ENCODE results near the gene TSPAN17.

Gene TSPAN17

DNA sequence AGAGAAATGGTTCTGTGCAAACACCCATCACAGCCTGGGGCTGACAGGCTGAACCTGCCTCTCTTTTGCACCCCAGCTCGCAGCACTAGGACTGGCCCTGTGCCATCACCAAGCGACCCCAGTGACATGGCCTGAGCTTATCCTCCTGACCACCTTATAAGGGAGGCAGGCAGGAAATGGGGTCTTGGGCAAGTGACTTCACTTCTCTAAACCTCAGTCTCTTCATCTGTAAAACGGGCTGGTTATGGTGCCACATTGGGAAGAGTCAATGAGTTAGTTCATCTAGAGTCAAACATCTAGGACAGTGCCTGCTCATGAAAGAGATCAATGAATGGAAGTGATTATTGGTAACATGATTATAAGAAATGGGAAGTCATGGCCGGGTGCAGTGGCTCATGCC is 23.1 kb upstream of the TSPAN17 start:
- no peak for DNase-seq

DNA sequence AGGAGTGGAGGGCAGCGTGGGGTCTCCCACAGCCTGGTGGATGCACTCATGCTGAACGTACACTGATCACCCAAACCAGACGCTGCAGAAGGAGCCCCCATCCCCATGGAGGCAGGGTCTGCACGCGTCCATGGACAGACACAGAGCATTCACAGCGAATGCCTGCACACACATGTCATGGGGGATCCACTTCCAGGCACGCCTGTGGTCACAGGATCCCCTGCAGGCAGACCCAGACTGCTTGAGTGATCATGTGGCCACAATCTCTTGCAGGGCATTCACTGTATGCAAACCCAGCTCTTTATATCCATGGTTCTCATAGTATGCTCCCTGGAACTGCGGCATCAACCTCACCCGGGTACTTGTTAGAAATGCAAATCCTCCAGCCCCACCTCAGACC is 22.3 kb upstream of the TSPAN17 start:
- no peak for DNase-seq

DNA sequence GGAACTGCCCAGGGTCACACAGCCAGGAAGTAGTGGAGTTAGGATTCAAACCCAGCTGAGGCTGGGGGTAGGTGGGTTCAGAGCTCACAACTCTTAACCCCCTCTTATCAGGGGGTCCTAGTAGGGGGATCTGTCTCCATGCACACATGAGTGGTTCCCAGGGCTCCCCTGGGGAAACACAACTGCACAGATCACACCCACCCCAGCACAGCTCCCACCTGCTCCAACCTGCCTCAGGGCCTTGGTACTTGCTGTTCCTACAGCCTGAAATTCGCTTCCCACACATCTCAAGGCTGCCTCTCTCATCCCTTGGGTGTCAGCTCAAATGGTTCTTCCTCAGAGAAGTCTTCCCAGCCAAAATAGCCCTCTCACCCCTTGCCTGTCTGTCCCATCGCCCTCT is 21.8 kb upstream of the TSPAN17 start:
- no peak for DNase-seq

DNA sequence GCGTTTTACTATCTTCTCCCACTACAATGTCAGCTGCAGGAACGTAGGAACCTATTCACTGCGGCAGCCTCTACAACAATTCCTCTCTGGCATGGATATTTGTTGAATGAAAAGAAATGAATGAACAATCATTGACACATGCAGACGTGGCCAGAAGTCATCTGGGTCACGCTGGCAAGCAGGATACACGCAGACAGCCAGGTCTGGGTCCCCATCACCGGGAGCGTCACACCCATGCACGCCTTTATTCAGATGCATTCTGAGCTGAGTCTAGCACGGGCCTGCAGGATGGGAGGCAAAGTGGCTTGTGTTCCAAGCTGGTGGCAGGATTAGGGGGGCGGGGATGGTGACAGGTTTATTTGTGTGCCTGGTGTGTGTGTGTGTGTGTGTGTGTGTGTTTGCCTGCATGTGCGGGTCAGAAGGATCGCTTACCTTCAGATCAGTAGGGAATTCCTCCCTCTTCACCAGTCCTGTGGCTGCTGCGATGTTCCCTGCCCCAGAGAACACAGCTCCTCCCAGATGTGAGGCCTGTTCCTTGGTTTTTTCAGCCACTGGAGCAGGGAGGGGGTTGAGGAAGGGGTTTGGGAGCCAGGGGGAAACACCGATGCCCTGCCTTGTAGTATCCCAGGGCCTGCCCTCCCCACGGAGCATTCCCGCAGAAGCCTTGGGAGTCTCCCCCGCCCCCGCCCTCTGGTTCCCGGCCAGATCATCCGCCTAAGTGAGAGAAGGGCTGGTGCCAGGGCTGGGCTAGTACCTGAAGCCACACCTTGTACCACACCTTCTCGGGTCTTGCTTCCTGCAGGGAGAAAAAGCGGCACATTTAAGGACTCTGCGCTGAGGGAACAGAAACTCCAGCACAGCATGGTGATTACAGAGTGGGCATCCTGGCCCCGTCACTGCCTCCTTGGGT is 21.1 kb upstream of the TSPAN17 start:
- no peak for DNase-seq

DNA sequence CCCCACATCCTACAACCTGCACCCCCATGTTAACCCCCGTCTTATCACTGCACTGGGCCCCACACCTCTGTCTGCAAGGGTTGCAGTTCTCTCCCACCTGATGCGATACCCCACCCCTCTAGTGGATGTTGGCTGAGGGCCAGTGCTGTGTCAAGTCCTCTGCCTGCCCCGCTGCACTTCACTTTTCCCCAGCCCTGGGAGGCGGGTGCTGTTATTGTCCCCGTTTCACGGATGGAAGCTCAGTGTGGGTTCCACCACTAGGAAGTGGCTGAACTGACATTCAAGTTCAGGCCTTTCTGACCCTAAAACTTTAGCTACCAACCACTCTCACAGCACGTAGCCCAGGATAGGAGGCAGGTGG is 20.4 kb upstream of the TSPAN17 start:
- no peak for DNase-seq

DNA sequence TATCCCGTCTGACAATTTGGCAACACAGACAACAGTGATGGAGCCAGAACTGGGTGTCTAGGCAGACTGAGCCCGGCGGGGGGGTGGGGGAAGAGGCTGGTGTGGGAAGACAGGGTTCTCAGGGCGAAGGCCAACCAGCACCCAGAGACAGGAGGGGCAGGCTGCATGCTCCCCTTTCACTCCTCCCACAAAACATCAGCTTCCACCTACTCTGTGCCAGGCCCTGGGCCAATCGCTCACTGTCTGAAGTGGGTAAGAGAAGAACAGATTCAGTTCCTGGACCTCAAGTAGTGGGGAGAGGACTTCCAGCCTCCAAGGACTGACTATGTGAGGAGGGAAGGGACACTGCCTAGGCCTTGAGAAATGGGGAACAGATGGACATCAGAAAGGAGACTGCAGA is 19.7 kb upstream of the TSPAN17 start:
- DNase-seq = no peak

DNA sequence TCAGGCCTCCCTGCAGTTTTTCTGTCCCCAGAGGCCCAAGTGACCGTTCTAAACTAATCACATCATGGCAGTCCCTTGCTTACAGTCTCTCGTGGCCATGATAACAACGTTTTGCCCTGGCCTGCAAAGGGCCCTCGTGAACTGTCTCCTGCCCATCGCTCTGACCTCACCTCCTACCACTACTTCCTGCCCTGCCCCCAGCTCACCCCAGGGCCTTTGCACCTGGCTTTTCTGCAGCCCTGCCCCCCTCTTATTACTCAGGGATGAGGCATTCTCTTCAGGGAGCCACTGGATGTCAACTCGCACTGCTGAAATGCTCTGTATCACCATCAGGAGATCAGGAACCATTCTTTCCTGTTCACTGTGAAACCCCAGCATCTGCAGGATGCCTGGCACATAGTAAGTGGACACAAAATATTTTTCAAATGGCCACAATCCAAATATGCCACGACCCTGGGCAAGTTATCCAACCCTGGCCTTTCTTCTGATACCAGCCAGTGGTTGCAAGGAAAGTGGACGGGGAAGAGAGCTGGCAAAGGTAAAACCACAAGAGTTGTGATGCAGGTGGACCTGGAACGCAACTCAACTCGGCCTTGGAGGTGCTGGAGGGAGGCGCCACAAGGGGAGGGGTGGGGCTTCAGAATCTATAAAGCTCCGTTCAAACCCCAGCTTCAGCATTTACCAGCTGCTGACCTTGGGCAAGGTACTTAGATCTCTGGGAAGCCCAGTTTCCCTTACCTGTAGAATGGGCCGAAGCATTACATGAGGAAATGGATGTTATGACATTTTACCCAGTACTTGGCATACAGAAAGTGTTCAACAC is 18.7 kb upstream of the TSPAN17 start:
- DNase-seq = no peak

DNA sequence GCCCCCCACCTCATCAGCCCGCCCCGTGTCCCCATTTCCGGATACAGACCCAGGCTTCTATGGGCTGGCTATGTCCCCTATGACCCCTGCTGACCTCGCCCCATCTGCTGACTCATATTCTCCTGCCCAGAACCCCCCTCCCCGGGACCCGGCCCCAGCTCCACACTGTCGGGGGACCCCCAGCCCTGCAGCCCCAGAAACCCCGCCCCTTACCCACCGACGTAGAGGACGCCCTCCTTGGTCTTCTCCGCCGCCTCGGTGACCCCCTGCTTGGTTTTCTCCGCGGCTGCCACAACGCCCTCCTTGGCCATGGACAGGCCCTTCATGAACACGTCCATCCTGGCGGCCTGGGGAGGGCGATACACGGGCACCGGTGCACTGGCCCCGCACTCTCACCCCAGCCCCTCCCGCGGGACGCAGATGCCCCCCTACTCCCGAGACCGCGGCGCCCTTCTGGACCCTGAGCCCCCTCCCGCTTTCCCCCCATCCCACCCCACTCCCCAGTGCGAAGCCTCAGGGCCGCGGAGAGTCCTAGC is 17.9 kb upstream of the TSPAN17 start:
- DNase-seq = no peak

DNA sequence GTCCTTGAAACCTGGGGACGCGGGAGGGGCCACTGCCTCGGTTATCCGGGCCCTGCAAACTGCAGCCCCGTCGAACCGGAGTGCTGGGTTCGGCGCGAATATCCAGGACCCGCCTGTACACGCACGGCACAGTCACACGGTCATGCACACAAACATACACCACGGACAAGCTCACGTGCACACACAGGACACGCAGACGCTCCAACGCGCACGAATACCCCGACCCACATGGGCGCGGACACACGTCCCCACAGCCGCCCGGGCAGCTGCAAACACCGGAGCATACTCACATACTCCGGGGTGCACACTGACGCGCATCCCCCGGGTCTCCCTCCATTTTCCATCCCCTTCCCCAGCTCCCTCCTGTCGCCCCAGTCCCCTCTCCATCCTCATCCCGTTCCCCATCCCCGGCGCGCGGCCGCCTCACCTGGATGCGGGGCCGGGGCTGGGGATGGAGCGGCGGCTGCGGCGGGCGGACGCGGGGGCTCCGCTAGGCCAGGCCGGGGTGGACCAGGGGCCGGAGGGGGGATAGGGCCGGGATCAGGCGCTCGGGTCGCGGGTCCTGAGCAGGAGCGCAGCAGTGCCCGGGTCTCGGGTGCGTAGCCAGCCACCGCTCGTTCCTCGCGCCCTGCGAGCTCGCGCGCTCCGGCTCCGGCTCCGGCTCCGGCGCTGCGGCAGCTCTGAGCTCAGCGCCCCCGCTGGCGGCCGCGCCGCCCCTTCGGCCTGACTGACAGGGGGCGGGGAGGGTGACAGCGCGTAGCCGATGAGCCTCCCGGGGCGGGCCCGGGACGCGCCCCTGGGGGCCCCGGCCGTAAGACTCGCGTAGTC is 17.2 kb upstream of the TSPAN17 start, which contains the start of the genes EIF4E1B and SNCB:
Gene EIF4E1B (plus strand): TSS at position 823 of the 828 bp plus-strand sequence. CDS start 12,113 bp downstream, outside the sequence.
Gene SNCB (minus strand): TSS at position 682 of the 828 bp plus-strand sequence. CDS start 880 bp downstream, outside the sequence.
- DNase-seq = no peak

DNA sequence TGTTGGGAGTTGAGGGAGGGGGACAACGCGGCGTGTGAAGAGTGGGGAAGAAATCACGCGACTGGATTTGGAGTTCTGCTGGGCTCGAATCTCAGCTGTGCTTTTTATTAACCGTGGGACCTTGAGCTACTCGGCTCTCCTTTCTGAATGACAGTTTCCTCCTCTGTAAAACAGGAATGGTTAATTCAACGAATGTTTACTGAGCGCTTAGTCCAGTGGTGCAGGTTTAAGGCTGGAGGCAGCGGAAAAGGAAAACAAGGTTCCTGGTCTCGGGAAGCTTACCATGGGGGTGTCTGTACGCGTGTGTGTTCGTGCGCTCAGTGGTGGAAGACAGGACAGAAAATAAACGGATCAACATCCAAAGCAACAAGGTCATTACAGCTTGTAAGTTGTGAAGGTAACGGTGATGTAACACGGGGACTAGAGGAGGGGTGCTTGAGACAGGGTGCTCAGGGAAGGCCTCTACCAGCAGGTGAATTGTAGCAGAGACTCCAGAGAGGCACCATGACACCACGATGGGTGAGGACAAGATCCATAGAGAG is 16.5 kb upstream of the TSPAN17 start:
- no peak for DNase-seq

DNA sequence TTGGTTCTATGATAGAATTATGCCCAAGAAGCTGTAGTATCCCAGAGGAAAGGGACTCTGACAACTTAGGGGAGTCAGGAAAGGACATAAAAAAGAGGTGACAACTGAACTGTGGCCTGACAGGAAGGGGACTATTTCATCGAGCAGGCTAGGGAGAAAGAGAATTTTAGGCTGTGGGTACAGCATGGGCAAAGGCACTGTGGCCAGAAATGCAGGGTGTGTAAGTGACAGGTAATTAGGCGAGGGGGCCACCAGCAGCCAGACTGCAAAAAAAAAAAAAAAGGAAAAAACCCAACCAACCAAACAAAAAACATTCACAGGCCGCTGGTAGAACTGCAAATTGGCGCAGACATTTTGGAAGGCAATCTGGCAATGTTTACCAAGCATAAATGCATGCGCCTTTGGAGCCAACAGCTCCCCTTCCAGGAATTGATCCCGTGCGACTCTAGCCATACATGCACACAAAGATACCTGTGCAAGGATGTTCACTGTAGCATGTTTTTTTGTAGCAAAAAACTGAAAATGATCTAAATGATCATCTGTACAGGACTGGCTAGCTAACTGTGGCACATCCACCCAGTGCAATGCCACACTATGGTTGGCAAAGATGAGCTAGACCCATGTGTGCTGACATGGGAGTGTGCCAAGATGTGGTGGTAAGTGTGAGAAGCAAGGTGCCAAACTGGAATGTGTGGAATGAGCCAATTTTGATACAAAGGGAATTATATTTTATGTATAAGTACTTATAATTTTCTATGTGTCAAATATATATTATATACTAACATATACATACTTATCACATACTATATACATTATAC is 15.7 kb upstream of the TSPAN17 start:
- no peak for DNase-seq

DNA sequence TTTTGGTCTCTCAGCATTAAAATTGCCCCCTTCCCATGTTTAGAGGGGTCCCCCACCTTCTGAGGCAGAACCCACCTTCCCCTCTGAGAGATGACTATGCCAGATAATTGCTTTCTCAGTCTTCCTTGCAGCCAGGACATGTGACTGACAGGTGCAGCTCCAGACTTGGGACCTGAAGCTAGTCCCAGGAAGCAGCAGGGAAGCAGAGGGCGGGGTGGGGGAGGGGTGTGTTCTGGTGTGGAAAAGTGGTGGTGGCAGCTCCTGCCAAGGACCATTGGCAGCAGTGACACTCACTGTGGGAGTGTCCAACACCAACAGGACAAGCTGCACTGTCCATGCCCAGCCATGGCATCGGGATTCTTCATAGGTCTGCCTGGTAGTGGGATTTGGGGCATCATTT is 14.5 kb upstream of the TSPAN17 start:
- no peak for DNase-seq

DNA sequence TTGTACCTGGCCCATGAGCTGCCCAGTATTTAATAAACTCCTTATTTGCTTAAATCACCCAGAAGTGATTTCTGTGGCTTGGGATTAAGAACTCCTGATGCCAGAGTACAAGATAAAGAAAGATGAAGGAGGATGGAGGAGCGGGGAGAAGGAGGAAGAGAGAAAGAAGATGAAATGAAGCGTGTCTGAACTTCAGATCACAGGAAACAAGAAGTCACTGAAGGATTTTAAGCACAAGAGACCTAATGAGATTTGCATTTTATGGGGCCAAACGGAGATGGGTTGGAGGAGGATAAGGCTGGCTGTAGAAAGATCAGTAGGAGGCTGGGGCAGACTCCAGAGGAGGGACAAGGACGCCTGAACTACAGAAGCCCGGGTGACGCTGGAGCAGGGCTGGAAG is 13.7 kb upstream of the TSPAN17 start:
- DNase-seq = no peak

DNA sequence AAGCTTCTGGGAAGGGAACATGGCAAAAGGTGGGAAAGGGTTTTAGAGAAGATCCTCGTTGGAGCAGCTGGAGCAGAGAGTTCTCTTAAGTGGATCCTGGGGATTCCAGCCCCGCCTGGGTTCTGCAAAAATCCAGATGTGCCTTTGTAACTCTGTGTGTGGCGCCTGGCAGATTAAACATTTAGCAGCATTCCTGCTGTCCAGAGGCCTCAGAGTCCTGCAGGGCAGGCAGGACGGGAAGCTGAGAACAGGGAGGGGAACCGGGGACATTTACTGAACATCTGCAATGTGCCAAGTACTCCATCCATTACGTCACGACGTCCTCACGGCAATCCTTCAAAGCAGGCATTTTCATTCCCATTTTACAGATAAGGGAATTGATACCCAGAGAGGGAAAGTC is 10.9 kb upstream of the TSPAN17 start:
- no peak for DNase-seq

DNA sequence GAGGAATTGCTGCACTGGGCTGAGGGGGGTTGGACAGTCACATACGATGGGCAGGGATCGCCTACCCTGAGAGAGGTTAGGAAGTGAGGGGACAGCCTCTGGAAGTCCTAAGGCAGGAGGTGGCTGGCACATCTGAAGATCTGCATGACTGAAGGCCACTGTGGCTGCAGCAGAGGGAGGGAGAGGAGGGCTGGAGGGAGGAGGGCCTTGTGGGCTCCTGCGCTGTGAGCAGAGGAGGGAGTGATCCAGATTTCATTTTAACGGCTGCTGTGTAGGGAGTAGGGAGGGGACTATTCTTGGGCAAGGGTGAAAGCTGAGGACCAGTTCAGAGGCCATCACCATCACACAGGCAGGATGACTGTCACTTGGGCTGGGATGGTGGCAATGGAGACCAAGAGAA is 9.7 kb upstream of the TSPAN17 start:
- no peak for DNase-seq

DNA sequence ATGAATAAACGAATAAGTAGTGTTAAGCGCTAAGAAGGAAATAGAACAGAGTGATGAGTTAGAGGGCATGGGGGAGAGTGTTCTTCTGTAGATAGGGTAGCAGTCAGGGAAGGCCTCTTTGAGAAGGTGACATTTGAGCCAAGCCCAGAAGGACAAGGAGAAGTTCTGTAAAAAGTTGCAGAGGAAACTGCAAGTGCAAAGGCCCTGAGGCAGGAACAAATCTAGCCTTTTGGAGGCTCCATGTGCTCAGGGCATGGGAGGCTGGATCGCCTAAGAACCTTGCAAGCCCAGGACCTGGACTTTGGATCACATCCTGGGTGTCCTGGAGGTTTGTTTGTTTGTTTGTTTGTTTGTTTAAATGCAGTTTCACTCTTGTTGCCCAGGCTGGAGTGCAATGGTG is 8.8 kb upstream of the TSPAN17 start:
- DNase-seq = no peak

DNA sequence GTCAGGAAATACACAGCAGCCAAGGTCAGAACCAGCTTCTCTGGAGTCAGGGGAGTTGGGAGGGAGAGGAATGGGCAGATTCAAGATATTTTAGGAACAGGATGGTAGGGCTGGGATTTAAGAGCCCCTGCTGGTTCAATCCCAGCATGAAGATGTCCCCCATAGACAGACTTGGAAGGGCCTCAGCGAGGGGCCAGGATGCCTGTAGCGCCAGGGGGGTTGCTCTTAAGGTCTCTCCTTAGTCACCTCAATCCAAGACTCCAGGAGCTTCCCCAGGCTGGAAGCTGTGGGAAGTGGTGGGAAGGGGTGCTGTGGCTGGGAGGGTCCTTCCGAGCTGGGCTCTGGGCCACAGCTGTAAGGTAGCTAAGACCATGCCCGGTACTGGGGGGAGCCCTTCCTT is 8.1 kb upstream of the TSPAN17 start:
- no peak for DNase-seq

DNA sequence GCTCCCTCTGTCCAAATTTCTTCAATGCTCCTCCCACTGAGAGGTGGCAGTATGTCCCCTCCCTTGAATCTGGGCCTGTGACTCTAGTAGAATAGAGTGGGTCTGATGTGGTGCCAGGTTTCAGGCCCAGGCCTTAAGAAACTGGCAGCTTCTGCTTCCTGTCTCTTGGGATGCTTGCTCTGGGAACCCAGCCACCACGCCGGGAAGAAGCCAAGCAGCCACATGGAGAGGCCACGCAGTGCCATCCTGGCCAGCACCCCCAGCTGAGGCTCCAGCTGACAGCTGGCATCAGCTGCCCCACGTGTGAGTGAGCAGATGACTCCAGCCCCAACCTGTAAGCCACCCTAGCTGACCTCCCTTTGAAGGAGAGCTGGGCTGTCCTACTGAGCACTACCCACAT is 7.3 kb upstream of the TSPAN17 start:
- no peak for DNase-seq

DNA sequence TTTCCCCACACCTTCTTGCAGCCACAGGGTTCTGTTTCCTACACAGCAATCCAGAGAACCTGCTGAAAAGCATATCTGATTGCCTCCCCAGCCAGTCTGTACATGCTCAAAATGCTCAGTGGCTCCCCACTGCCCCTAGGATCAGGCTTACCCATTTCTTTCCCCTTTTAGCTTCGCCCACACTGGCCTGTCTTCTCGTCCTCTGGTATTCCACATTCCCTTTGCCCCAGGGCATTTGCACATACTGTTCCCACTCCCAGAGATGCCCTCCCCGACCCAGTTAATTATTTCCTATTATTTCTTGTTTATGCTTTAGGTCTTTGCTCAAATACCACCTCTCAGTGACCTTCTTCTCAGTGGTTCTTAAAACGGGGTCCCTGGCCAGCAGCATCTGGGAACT is 6.7 kb upstream of the TSPAN17 start:
- no peak for DNase-seq

DNA sequence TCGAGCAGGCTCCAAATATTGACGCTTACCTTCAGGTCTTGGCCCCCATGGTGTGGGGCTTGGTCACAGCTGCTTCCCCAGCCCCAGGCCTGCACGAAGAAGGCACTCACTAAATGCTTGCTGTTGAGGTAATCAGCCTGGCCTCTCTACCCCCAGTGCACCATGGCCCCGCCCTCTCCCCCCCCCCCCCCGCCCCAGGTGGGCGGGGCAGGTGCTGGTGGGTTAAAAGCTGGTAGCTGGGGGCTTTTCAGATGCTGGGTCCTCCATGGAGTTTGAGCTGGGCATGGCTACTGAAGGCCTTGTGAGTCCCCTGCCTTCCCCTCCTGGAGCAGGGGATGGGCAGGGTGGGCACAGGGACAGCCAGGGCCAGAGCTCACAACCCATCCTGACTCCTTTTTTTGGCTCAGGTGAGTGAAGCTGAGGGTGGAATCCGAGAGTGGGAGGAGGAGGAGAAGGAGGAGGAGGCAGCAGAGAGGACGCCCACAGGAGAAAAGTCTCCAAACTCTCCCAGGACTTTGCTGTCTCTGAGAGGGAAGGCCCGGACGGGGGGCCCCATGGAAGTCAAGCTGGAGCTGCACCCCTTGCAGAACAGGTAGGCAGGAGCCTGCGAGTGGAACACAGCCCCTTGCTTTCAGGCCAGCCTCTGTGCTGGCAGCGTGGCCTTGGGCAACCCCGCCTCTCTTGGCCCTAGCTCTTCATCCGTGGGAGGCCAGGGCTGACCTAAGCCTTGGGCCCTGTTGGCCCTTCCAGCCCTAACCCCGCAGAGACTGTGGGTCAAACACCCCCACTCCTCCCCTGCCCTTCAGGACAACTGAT is 4.4 kb upstream of the TSPAN17 start:
- DNase-seq = no peak

Measured in SHP77 treated with DMSO at 0.1 percent for 48 hours (cell line).